Fibroblast of skin of right quadriceps (primary cell): ENCODE measurements around the gene CCL5.
A peak's percentile ranks its signal among the peaks of the same experiment; 100 is the strongest.
"Not testable (repeated sequence)": the region's sequence is repeated elsewhere in the genome, so short reads cannot be mapped to it uniquely, and the experiment has no call there.

Experiments used
- DNase-seq: peaks from one replicate; pipeline ENCODE4 v3.0.0-alpha.2; 2013

The CCL5 gene

DNA sequence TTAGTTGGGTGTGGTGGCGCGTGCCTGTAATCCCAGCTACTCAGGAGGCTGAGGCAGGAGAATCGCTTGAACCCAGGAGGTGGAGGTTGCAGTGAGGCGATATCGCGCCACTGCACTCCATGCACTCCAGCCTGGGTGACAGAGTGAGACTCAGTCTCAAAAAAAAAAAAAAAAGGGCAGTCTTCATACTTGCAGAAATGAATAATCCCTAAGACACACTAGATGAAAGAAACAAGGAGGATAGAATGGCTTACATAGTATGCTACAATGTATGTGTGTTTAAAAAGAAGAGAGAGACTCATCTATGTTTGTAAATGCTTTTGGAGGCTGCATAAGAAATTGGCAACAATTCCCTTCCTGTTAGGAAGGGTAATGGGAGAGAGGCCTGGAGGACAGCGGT, 17.6 kb upstream of the CCL5 start:
- DNase-seq, result not testable (repeated sequence)

DNA sequence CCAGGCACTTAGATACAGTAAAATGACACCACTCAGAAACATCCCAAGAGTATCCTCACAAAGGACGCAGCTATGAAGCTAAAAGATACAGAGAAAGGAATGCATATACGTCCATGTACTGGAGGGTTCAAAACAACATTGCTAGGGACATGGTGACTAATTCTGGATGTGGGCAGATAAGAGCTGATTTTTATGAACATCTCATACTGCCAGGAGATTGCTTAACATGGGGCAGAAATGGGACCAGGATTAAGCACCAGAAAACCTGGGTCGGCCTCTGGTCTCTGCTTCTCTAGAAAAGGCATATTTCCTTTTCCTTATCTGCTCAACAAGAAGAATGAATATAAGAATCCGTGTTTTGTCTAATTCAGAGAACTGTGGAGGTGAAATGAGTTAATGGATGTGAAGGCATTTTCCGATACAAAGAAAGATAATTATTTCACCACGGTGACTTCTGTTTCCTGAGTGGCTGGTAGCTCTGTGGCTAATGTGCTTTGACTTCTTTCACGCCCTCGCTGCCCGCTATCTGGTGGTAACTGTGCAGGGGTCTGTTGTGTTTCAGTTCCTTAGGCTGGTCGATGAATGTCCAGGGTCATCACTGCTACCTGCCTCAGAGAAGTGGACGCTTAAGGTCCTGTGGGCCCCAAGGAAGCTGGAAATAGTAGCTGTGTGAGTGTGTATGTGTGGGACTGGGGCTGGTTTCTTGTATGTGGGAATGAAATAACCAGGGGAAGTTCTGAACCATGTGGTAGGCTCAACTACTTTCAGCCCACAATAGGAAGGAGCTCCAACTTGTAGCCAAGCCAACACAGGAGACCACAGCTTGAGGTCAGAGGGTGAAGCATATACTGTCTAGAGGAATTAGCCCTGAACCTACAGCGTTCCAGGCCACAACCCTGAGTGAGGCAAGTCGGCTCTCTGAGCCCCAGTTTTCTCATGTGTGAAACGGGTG, 15.8 kb upstream of the CCL5 start:
- DNase-seq, result no peak

GRCh38 chr17:35894206-35894605, 14.0 kb upstream of the CCL5 start:
- DNase-seq, result no peak

GRCh38 chr17:35893751-35894150, 13.6 kb upstream of the CCL5 start:
- DNase-seq, result no peak

GRCh38 chr17:35892091-35893035, 12.2 kb upstream of the CCL5 start:
- DNase-seq, result peak; percentile 27

DNA sequence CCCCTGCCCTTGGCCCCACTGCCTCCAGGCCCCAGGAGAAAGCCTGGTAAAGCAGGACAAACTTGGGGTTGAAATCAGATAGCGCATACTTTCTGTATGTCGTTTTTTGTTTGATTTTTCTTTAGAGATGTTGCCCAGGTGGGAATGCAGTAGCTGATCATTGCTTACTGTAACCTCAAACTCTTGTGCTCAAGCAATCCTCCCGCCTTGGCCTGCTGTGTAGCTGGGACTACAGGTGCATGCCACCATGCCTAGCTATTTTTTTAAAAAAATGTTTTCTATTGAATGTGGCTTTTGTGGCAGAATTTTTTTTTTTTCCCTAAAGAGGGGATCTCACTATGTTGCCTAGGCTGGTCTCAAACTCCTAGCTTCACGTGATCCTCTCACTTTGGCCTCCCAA, 11.1 kb upstream of the CCL5 start:
- no peak for DNase-seq

DNA sequence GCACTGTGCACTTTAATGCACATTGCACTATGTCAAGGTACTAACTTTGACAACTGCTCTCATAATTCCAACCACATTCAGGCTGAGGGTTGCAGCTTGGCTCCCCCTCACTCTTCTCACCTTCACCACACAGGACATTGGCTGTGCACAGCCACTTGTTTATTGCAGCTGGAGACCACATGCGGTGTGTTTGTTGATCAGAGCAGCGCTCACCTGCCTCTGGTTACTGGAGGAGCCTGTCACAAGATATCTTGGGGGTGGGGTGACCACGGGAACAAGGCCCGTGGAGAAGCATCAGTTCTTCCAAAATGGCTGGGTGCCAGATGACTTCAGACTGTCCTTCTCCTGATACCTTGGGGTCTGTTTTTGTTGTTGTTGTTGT, 10.6 kb upstream of the CCL5 start:
- no peak for DNase-seq

GRCh38 chr17:35889818-35890773, 9.9 kb upstream of the CCL5 start:
- peak; percentile 66 for DNase-seq

- DNase-seq, result no peak
These were observed 9.1 kb upstream of the CCL5 start for GRCh38 chr17:35889241-35889640.

DNA sequence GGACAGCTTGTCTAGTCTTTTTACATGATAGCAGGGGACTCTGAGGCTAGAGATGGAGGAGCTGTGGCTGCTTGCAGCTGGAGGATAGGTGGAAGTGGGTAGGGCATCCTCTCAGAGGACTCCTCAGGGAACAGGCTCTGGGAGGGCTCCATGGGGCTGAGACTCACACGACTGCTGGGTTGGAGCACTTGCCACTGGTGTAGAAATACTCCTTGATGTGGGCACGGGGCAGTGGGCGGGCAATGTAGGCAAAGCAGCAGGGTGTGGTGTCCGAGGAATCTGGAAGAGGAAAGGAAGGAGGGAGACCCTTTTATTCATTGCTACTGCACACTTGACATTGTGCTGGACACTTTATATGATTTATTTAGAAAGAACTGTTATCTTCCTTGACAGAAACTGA, 1.8 kb downstream of the CCL5 start:
- no peak for DNase-seq

GRCh38 chr17:35877345-35878029, 2.7 kb downstream of the CCL5 start:
- DNase-seq, result no peak

- no peak for DNase-seq
These were observed 3.6 kb downstream of the CCL5 start for GRCh38 chr17:35876534-35876933.

DNA sequence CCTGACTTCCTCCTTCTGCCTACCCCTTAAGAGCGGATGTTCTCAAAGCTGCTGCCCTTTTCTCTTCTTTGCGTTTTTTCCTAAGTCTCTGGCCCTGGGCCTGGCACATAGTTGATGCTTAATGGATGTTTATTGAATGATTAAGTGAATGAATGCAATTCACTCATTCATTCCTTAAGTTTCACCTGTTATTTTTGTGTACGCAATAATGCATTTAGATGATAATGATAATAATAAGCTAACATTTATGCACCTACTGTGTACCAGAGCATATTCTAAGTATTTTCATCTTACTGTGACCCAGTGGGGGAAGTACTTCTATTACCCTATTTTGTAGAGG, 4.4 kb downstream of the CCL5 start:
- no peak for DNase-seq

- DNase-seq, result no peak
These were observed 4.9 kb downstream of the CCL5 start for GRCh38 chr17:35875072-35875799.

GRCh38 chr17:35872196-35872980, 7.8 kb downstream of the CCL5 start:
- DNase-seq, result no peak

GRCh38 chr17:35870906-35871819, 9.0 kb downstream of the CCL5 start:
- no peak for DNase-seq

GRCh38 chr17:35868737-35869136, 11.4 kb downstream of the CCL5 start, which contains the start of gene HEATR9:
Gene HEATR9, minus strand, starts transcription at chr17:35868891. Its CDS starts 149 bp downstream, at chr17:35868742.
- DNase-seq, result no peak

GRCh38 chr17:35867574-35867973, 12.6 kb downstream of the CCL5 start:
- no peak for DNase-seq

GRCh38 chr17:35866341-35866950, 13.7 kb downstream of the CCL5 start:
- peak; percentile 28 for DNase-seq
